Stimulated activated CD8-positive, alpha-beta memory T cell treated with anti-CD3 and anti-CD28 coated beads, Interleukin-15, amount 100 ng/mL, for 1 hour (primary cell): ENCODE measurements around the gene RHBDL1.
A peak's percentile ranks its signal among the peaks of the same experiment; 100 is the strongest.

Experiments used
- DNase-seq: peaks from one replicate; pipeline ENCODE4 v3.0.0-alpha.2; 2020; ENCODE audit warnings: low read depth

The RHBDL1 gene

DNA sequence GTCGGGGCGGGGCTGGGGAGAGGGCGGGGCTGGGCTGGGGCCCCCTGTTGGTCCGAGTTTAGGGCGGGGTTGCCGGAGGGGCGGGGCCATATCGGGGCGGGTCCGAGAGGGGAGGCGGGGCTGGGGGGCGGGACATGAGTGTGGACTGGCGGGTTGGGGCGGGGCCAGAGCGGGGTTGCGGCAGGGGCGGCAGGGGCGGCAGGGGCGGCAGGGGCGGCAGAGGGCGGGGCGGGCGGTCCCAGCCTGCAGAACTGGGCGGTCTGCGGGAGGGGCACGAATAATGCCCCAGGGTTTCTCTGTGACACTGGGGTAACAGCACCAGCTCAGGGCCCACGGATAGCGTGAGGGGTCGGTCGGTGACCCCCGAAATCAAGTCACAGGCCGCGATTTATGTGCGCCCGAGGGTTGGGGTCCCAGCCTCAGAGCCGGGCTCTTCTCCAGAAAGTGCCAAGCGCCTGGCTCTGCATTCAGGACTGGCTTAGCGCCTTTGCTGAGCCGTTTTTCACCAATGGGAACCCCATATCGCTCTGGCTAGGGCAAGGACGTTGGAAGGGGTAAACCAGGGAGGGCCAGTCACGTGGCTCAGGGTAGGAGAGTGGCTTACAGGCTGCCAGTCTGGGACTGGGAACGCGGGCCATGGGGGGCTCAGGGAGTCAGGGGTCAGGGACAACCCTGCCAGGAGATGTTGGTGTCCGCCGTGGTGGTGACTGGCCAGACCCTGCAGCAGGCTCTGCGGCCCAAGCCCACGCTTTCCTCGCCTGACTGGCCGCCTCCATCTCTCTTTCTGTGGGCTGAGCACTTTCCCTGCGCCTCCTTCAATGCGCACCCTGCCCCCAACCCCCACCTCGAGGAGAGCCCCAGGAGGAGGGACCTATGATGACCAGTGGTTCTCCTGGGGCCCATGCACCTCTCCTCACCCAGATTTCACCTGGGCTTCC is 38.1 kb upstream of the RHBDL1 start:
- DNase-seq = peak; percentile 80

DNA sequence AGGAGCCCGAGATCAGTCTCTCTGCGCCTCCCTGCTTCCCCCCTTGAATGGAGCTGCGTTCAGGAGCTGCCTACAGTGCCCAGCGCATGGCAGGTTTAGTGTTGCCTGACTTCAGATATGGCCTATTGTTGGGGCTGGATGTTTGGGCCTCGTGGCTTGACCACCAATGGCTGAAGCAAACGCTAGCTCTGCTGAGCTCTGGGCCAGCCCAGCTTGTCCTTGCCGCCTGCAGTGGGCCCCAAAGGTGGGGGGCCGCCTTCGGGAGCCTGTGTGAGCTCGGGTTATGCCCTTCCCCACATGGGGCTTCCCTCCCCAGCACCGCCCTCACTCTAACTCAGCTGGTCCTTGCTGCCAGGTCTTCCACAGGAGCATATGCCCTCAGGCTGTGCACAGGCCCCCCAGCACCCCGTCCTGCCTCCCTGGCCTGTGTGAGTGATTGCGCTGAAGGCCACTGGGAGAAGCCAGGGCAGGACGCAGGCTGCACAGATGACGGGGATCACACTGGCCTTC is 37.4 kb upstream of the RHBDL1 start:
- DNase-seq = no peak

DNA sequence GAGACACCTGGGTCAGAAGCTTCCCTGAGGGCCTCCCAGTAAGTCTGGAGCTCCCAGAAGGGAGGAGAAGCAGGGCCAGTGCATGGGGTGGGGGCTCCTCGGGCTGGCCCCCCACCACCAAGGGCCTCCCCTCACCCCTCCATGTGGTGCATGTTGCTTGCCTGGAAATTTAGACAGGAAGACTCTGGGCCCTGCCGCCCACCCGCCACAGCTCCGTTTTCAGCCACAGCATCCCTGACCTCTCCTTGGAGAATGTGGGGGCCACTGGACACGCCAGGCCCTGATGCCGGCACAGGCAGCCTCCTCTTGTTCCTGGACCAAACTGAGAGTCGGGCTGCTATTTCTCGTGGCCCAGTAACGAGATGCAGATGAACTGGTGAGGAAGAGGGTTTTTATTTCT is 36.6 kb upstream of the RHBDL1 start:
- DNase-seq = no peak

DNA sequence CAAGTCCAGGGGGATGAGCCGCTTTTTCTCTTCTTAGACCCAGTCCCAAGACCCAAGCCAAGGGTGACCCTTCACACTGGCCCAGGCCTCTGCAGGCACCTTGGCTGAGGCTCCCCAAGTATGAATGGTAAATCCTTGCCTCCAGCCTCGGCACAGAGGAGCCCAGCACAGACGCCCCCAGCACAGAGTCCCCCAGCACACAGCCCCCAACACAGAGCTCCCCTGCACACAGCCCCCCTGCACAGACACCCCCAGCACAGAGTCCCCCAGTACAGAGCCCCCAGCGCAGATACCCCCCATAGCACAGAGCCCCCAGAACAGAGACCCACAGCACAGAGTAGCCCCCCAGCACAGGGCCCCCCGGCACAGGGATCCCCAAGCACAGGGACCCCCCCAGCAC is 34.9 kb upstream of the RHBDL1 start:
- no peak for DNase-seq

DNA sequence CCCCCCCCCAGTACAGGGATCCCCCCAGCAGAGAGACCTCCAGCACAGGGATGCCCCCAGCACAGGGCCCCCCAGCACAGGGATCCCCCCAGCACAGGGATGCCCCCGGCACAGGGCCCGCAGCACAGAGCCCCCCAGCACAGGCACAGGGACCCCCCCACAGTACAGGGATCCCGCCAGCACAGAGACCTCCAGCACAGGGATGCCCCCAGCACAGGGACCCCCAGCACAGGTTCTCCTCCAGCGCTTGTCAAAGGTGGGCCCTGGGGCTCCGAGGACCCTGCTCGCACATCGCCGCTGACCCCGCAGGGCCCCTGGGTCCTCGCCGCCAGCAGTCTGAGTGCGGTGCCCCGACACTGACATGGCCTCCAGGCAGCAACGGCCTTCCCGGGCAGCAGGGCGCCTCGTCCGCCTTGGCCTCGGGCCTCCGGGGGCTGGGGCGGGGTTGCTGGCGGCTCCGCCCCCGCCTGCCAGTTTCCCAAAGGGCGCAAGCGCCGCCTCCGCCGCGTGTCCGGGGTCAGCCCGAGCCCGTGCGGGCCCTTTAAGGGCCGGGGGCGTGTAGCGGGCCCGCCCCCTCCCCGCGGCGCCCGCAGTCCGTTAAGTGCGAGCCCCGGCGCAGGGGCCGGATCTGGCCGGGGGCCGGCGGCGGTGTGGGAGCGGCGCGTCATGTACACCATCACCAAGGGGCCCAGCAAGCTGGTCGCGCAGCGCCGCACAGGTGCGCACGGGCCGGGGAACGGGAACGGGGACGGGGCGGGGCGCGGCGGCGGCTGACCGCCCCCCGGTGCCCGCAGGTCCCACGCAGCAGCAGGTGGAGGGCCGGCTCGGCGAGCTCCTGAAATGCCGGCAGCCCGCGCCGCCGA is 33.9 kb upstream of the RHBDL1 start, which contains the start of gene MCRIP2:
Gene MCRIP2 (plus strand): TSS at position 503 of the 863 bp plus-strand sequence. CDS start 164 bp downstream, at position 667.
- DNase-seq = no peak

DNA sequence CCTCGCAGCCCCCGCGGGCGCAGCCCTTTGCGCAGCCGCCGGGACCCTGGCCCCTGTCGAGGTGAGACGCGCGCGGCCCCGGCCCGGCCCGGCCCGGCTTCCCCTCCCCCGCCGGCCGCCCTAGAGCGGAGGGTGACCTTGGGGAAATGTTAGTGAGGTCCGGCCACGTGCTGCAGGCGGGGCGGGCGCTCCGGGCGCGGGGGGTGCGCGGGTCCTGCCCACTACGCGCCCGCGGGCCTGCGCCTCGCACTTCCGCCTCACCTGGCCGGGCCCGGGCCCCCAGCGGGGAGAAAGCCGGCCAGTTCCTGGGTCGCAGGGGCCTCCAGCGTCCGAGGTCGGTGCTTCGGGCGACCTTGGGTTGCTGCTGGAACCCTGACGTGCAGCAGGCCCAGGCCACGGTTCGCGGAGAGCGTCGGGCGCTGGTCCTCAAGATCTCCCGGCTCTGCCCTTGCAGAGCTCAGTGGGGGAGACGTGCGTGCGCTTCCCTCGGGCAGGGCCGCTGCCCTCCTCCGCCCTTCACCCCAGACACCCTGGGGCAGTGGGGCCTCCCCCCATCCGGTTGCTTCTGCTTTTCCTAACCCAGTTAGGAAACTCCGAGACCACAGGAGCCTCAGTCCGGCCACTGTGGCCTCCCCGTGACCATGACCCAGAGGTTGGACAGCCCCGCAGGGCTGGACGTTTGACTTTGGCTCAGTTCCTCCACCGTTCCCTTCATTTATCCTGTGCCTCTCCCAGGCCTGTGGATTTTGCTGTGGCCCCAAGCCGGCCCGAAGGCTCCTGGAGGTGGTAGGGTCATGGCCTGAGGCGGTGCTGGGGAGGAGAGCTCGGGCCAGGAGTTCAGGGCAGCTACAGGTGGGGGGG is 33.1 kb upstream of the RHBDL1 start:
- DNase-seq = no peak

DNA sequence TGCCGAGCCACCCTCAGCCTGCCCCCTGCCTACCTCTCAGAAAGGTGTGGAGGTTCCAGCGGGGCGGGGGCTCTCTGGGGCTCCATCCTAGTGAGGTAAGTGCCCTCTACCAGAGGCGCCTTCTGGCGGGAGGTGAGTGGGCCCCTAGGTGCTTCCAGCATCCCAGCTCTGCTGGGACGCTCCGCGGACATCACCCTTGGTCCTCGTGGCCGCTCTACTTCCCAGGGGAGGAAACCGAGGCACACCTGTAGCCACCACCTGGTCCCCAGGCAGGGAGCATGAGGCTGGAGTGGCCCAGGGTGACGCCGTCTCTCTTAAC is 32.5 kb upstream of the RHBDL1 start:
- DNase-seq = no peak

DNA sequence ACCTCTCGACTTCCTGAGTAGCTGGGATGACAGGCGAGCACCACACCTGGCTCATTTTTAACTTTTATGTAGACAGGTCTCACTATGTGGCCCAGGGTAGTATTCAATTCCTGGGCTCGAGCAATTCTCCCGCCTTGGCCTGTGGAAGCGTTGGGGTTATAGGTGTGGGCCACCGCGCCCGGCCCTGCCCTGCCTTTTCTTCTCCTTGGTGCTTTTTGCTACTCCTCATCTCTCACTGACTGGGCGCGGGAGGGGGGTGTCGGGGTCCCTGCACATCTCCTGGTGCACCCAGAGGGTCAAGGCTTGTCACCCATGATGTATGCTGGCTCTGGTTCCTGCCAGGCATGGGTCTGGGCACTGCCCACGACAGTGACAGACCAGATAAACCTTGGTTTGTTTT is 30.9 kb upstream of the RHBDL1 start:
- no peak for DNase-seq

DNA sequence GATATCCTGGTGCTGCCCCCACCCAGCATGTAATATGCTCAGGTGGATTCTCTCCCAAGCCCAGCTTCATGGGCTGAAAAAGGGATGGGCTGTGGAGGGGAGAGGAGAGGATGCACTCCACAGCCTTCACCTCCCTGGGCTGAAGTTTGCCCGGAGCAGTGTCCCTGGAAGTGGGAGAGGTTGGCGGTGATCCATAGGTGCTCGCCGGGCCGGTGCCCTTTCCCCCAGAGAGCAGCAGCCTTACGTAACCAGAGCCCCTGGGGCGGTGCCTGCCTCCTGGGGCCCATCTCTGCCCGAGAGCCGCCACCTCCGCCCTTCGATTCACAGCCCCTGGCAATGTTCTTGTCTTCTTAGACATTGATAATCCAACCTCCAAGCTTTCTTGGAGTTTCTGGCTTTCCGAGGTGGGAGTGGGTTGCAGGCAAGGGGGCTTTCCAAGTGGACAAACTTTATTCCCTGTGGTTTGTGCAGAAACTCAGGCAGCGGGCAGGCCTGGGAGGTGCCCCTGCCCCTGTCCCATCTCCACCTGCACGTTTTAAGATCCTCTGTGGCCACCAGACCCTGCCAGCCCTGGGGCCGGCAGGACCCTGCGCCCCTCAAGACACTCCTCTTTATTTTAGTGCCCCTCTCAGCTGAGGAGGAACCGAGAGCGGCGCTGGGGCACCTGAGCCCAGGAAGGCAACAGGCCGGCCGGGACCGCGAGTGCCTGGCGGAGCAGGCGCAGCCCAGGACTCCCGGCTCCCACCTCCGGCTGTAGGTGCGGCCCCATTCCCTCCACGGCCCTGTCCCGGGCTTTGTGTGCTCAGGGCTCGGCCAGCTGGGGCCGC is 29.4 kb upstream of the RHBDL1 start:
- DNase-seq = no peak

DNA sequence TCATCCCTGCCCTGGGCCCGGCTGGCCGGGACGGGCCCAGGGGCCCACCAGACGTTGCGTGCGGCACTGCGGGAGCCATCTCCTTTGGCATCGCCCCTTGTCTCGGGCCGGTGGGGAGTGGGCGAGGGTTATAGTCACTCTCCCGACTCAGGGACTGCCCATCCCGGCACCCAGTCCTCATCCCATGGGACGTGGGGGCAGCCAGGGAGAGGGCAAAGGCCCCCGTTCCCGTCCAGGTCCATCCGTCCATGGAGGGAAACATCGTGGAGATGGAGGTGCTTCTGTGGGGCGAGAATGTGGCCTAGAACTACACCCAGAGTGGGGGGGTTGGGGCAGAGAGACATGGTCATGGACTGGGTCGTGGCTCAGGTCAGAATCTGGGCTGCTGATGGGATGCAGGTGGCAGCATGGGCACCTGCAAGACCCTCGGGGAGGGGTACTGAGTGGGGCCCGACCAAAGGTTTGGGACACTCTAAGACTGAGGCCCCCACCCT is 28.7 kb upstream of the RHBDL1 start:
- DNase-seq = no peak

DNA sequence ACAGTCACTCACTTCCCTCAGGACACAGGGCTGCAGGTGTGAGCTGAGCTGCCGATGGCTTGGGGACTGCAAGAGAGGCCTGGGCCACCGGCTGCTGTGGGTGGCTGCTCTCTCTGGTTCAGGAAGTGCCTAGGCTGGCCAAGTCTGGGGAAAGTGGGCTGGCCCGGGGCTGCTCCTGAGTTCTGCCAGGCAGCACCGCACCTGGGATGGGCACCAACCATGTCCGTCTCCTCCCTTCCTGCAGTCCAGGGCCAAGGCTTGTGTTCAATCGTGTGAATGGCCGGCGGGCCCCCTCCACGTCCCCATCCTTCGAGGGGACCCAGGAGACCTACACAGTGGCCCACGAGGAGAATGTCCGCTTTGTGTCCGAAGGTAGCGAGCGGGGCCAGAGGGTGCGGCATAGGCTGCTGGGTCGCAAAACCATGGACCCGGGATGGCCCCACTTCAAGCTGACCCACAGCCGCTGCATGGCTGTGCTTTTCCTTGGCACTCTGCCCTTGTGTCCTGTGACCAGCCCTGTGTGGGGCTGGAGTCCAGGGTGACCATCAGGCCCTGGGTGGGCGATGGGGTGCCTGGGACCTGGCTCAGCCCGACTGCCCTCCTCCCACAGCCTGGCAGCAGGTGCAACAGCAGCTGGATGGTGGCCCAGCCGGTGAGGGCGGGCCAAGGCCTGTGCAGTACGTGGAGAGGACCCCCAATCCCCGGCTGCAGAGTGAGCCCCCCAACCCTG is 28.1 kb upstream of the RHBDL1 start:
- DNase-seq = no peak

DNA sequence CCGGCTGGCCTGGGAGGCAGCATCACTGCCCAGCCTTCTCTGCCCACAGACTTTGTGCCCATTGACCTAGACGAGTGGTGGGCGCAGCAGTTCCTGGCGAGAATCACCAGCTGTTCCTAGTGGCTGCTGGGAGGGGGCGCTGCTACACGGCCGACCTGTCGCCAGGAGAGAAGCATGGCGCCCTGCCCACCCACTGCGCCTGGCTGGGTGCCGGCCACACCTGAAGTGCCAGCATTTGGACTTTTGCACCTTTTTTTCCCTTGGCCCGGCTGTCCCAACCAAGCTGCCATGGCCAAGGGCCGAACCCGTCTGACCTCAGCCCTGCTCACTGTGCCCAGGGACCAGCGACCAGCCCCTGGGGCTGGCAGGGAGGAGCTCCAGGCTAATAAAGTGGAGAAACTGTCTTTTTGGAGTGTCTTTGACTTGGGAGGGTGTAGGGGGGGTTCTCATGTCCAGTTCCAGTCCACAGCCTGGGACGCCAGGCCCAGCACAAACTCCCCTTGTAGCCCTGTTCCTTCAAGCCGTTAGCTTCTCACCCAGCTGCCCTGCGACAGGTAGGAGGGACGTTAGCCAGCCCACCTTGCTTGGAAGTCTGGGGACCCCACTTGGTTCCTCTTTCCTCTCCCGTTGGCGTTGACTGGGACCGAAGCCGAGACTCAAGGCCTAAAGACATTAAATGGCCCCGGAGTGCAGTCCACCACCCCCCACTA is 27.2 kb upstream of the RHBDL1 start:
- DNase-seq = no peak

DNA sequence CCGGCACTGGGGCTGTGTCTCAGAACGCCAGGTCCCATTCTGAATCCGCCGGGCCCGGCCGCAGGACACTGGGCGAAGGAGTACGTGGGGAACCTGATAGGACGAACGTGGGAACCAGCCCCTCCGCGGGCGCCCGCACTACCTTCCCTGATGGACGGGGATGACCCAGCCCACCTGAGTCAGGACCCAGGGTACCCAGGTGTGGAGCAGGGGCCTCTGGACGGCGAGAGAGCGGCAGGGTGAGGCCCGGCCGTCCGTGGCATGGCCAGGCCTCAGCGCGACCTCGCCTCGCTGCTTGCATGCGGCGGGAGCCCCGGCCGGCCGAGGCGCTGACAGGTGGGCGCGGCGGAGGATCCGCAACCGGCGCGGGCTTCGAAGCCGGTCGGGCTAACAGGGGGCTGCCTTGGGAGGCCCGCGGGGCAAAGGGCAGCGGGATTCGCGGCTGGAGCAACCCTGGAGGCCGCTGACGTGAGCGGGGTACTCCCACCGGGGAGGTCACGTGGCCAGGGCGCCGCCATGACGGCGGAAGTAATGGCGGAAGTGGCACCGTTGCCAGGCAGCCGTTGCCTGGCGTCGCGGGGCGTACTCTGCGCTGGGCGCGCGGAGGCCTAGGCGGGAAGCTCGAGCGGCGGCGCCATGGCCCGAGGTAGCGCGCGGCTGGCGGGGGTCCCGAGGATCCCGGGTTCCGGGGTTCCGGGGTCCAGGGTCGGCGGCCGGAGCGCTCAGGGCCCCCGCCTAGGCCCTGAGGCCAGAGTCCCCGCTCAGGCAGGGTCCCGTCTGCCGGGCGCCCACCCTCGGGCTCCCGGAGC is 26.5 kb upstream of the RHBDL1 start, which contains the start of gene WDR90:
Gene WDR90 (plus strand): TSS at position 585 of the 809 bp plus-strand sequence. CDS start 52 bp downstream, at position 637.
- DNase-seq = peak; percentile 86

DNA sequence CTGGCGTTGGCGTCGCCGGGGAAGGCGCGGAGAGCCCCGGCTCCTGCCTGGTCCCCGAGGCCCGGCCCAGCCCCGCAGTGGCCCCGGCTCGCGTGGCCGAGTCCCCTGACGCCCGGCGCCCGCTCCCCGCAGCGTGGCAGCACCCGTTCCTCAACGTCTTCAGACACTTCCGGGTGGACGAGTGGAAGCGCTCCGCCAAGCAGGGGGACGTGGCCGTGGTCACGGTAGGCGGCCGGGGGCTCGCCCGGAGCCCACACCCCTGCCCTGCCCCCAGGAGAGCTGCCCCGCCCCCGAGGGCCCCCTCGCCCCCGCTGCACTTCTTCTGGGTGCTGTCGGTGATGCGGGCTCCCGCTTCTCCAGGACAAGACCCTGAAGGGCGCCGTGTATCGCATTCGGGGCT is 25.8 kb upstream of the RHBDL1 start:
- no peak for DNase-seq

DNA sequence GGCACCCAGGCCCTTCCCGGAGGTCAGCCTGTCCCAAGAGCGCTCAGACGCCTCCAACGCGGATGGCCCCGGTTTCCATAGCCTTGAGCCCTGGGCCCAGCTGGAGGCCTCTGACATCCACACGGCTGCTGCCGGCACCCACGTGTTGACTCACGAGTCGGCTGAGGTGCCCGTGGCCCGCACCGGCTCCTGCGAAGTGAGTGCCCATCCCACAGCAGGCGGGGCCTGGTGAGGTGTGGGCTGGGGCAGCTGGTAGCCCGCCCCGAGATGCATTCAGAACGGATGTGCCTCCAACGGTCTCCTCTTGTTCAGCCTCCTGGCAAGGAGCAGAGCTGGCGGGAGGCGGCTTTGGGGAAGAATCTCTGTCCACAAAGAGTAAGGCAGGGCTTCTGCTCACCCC is 23.6 kb upstream of the RHBDL1 start:
- no peak for DNase-seq

DNA sequence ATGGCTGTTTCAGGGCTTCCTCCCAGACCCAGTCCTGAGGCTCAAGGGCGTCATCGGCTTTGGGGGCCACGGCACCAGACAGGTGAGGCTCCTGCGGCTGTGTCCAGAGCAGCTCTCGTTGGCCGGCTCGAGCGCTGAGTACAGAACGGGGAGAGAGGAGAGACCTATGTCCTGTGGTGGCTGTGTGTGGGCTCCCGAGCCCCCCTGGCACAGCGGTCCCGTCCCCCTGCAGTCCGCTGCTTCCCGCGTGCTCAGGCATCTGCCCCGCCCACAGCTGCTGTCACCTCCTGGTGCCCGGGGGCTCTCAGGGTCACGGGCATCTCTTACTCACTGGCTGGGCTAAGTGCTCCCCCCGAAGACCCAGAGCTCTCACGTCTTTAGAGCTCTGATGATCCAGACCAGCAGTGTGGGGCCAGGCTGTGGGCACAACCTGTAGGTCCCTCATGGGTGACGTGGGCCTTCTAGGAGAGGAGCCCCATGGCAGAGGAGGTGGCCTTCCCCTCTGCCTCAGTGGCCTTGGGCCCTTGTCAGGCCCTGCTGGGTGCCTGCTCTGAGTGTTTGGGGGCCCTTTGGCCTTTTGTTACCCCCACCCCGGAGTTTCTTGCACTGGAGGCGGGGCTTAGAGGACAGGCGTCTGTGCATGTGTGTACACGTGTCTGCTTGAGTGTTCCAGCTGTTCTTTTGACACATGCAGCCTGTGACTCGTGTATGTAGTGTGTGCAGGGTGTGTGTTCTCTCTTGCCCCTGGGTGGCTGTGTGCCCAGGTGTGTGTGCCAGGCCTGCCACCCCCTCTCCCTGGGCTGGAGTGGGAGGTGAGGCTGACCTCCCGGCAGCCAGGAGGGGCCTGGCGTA is 22.8 kb upstream of the RHBDL1 start:
- no peak for DNase-seq

DNA sequence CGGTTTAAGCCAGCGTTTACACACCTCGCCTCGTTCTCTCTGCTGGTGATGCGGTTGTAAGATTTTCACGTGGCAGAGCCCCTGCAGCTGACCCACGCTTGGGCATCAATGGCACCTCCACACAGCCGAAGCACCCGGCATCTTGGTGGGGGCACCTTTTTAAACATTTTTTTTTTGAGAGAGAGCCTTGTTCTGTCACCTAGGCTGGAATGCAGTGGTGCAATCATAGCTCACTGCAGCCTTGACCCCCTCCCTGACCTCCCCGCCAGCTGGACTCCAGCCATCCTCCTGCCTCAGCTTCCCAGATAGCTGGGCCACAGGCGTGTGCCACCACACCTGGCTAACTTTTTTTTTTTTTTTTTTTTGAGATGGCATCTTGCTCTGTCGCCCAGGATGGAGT is 21.4 kb upstream of the RHBDL1 start:
- no peak for DNase-seq

DNA sequence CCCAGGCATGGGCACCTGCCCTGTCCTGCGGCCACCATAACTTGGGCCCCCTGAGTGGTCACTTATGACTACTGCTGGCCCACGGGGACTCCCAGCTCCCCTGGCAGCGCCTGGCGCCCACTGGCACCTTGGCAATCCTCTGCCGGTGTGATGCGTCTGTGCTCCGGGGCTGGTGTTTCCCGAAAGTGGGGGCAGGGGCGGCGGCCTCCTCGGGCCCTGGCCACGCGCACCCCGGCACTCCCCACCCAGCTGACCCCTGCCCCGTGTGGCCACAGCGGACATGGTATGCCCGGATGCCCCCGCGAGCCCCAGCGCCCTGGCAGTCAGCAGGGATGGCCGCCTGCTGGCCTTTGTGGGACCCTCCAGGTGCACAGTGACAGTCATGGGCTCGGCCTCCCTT is 18.0 kb upstream of the RHBDL1 start:
- DNase-seq = no peak
